AG20443 (cell line): ENCODE measurements around the gene P2RY2.

Experiments used
- DNase-seq: peaks from one replicate; pipeline ENCODE4 v3.0.0; 2012; ENCODE audit warnings: low spot score, mixed read lengths

Gene P2RY2

DNA sequence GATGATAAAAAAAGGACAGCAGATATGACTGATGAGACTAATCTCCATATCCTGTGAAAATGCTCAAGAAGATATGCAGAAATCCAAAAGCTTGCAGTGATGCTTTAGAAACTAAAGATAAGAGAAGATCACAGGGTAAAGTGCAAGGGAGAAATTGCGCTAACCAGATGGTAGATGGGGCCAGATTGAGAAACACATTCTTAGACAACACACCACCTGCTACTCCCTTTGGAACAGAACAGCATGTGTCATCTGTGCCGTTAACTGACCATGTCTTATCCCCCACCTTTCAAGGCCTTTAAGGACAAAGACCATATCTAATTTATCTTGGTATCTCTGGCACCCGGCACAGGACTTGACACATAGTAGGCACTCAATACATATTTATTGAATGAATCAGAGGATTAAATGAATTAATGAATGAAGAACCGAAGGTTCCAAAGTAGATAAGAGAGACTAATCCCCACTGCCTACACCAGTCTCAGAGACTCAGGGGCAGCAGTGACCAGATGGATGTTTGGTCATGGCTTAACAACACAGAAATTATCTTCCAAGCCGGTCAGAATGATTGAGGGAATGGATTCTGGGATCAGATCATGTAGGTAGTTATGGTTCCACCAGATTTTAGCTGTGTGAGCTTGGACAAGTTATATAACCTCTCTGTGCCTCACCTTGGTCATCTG is 12.3 kb upstream of the P2RY2 start:
- DNase-seq: no peak

DNA sequence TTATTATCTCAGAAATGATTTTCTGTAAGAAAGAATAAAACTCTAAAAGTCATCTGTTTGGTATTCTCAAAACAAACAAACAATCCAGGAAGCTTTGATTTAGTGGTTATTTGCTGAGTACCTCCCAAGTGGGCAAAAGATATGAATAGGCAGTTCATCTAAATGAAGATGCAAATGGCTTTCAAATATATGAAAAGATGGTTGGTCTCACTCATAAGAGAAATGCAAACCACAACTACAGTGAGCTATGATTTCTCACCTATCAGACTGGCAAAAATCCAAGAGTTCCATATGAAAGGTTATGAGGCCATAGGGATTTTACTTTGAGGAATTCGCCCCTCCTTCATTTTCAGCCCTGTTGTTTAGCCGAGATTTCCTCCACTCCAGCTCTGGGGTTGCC is 11.3 kb upstream of the P2RY2 start:
- no peak for DNase-seq

DNA sequence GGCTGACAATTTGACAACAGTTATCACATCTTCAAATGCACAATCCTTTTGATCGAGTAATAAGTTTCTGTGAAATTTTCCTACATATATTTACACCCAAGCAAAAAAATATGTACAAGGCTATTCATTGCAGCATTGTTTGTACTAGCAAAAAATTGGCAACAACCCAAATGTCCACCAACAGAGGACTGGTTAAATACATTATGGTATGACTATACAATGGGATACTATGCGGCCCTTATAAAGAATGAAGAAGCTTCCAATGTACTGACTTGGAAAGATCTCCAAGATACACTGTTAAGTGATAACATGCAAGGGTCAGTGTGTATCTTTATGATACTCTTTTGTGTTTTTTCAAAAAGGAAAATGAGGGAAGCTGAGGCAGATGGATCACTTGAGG is 8.2 kb upstream of the P2RY2 start:
- no peak for DNase-seq

GRCh38 chr11:73210916-73211667 is 7.0 kb upstream of the P2RY2 start:
- DNase-seq: no peak

GRCh38 chr11:73213196-73214143 is 4.6 kb upstream of the P2RY2 start:
- no peak for DNase-seq

GRCh38 chr11:73215191-73216134 is 2.6 kb upstream of the P2RY2 start:
- DNase-seq: no peak

DNA sequence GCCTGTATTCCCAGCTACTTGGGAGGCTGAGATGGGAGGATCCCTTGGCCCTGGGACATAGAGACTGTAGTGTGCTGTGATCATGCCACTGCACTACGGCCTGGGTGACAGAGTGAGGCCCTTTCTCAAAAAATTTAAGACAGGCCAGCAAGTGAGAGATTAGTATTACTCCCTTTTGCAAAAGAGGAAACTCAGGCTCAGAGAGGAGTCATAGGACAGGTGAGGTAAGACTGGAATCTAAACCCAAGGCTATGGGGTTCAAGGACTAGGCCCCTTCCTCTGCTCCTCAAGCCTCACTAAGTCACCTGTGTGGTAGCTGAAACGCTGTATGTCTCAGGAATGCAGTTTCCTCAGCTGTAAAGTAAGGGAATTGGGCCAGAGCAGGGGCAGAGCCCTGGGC is 1.6 kb upstream of the P2RY2 start:
- DNase-seq: no peak

- no peak for DNase-seq
Observed at GRCh38 chr11:73217131-73217809, 811 bp upstream of the P2RY2 start.

DNA sequence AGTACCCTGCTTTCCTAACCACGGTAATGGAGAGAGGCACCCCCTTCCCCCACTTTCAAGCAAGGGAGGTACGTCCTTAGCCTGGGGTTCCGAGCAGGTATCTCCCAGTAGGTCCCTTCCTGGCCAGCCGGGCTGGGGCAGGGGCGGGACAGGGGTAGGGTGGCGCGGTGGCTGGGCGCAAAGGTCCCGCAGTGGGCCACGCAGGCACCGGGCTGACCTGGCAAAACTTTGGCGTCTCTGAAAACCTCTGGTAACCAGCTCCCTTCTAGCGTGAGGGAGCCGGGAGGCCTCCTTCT is 323 bp upstream of the P2RY2 start:
- no peak for DNase-seq

DNA sequence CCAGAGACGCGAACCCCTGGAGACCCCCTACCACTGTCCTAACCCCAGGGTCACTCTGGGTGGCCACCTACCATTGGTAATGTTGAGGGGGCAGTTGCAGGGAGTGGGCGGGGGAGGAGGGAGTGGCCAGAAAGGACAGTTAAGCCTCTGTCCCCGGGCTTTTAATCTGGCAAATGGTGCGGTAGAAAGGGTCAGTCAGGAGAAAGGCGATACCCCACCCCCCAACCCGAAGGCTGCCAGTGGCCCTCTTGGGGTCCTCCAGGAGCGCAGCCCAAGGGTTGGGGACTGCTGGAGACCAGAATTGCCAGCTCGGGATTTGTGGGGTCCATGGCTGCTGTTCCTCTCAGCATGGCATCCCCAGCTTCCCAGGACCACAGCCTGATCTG is 742 bp downstream of the P2RY2 start:
- DNase-seq: no peak

GRCh38 chr11:73219396-73220285 is 1.6 kb downstream of the P2RY2 start:
- DNase-seq: no peak

DNA sequence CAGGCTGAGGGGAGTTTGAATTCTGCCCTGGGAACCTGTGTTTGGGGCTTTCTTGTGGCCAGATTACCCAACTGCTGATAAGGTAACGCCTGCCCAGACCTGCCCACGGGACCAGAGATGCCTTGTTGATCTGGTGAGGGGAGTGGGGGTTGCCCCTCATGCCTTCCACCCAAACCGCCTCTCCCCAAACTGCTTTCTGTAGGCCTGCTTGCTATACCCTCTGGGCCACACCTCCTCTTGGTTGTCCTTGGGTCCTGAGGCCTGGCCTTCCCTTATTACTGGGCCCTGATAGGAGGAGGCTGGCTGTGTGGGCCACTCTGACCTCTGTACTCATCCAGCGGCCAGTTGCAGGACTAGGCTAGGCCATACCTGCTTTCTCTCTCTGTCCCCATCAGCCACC is 3.4 kb downstream of the P2RY2 start:
- DNase-seq: no peak

DNA sequence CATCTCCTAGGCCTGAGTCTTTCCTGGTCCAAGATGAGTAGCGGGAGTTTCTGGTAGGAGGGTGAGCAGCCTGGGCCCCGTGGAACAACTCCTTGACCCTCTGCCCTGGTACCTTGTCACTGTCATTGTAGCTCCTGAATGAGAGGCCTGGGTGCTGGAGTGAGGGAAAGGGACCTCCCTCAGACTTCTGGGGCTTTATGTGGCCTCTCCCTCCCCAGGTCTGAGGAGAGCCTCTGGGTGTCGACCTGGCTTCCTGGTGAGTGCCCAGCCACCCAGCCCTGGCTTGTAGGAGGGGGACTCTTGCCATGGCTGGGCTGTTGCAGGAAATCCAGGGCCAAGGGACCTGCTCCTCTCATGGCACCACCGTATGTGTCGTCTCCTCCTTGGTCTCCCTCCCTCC is 3.9 kb downstream of the P2RY2 start:
- no peak for DNase-seq

- no peak for DNase-seq
Observed at GRCh38 chr11:73223998-73224730, 6.1 kb downstream of the P2RY2 start.

DNA sequence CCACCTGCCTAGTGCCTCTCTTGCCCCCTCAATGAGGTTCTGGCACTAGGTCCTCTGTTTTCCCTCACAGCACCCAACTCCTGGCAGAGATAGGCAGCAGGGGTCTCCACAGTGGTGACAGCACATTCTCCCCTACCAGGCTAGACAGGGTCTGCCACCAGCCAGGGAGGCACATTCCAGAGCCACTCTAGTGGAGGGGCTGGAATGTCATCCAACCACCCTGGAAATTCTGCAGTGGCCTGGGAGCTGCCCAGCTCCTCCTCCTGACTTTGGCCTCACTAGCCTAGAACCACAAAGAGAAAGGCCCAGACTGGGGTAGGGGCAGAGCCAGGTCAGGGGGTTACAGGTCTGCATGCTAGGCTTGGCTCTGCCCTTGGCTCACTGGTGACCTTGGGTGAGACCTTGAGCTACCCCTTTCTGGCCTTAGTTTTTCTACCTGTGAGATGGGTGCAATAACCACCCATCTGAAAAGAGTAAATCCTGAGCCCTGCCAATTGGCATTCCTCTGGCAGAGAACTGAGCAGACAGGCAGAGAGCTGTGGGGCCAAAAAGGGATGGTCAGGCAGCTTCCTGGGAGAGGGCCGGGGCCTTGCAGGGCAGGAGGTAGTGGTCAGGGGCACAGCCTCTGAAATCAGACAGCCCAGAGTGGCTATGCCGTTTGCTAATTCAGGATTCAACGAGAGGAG is 7.1 kb downstream of the P2RY2 start:
- no peak for DNase-seq

- DNase-seq: no peak
Observed at GRCh38 chr11:73225851-73226250, 7.8 kb downstream of the P2RY2 start.

DNA sequence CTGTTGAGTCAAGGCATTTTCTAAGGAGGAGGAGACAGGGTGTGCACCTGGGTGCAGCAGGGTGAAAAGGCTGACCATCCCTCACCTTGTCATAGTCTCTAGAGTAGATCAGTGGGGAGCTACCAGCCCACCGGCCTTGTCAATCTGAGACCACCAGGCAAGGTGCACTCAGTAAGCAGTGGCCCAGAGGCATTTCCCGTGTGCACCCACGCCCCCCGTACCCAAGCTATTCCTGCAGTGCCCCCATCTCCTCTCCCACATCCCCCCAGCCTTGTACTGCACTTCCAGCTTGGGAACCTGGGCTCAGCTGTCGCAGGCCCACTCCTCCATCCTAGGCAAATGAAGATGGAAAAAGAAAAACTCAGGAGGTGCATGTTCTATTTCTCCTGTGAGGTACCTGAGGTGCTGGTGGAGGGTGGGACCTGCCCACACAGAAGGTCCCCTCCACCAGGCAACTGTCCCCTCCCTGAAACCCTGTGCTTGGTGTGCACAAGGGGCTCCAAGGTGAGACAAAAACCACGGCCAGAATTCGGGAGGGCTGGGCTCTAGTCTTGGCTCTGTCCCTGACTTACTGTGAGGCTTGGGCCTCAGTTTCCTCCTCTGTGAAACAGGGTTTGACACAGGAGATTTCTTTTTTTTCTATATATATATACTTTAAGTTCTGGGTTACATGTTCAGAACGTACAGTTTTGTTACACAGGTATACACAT is 8.4 kb downstream of the P2RY2 start:
- no peak for DNase-seq

- DNase-seq: no peak
Observed at GRCh38 chr11:73227571-73228211, 9.6 kb downstream of the P2RY2 start.
